DOHH2 (cell line): ENCODE measurements around the gene PIK3C2B.

Experiments
- EZH2phosphoT487 ChIP-seq: fragments of 200-600 bp; sonication (generic); IDR thresholded peaks from 2 replicates; pipeline ENCODE4 v1.6.1; 2017; ENCODE audit warnings: borderline replicate concordance, mild to moderate bottlenecking, antibody characterized with exemption, low read length, moderate library complexity, mixed read lengths
- TF ChIP-seq, protein P1 (sequence below): fragments of 200-600 bp; sonication (generic); IDR thresholded peaks from one replicate; pipeline ENCODE4 v1.5.1; 2014; ENCODE audit warnings: antibody characterized with exemption, mild to moderate bottlenecking, low read depth, low read length; ENCODE audit not compliant: poor library complexity, severe bottlenecking

DNA sequence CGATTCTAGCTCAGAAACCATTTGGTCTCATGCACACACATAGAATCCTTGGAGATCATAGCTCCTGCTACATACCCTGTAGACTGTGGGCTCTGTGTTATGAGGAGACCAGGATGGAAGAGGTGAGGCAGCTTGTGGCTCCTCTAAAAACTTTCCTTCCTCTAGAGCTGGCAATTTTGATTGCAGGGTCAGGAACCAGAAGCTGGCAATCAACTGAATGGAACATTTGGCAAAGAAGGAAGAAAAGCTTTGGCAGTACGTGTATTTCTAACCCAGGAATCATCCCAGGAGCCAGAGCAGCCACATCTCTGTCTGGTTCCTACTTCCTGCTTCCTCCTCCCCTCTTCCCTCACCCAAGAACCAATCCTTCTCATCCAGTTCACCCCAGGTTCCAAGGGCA lies 15.7 kb downstream of the PIK3C2B start:
- TF ChIP-seq, protein P1, sequence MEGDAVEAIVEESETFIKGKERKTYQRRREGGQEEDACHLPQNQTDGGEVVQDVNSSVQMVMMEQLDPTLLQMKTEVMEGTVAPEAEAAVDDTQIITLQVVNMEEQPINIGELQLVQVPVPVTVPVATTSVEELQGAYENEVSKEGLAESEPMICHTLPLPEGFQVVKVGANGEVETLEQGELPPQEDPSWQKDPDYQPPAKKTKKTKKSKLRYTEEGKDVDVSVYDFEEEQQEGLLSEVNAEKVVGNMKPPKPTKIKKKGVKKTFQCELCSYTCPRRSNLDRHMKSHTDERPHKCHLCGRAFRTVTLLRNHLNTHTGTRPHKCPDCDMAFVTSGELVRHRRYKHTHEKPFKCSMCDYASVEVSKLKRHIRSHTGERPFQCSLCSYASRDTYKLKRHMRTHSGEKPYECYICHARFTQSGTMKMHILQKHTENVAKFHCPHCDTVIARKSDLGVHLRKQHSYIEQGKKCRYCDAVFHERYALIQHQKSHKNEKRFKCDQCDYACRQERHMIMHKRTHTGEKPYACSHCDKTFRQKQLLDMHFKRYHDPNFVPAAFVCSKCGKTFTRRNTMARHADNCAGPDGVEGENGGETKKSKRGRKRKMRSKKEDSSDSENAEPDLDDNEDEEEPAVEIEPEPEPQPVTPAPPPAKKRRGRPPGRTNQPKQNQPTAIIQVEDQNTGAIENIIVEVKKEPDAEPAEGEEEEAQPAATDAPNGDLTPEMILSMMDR = no peak
- no peak for TF ChIP-seq EZH2phosphoT487
